K562 (cell line): ENCODE results near the gene HMGN3. TPM values are rescaled to one million over a fixed set of nuclear protein-coding genes. Genes with fewer than 3 reads are reported as not detected.

ENCODE experiments used
- ATAC-seq: fragments of 200-7000 bp; cut with Tn5 transposase; 3 replicates; pipeline ENCODE4 v1.9.1; 2020; ENCODE audit warnings: moderate library complexity
- BruUV-seq: library from RNA; stranded (reverse); fragments of 400-500 nt; replicated peaks from 2 replicates; lab custom pipeline; 2021; lab: Mats Ljungman, UMichigan
- CTCF ChIA-PET: fragments of 300-600 bp; formaldehyde crosslinking; extraction: SDS; loops from one replicate; lab custom pipeline; 2021; ENCODE audit warnings: low intra/inter-chr PET ratio; lab: Yijun Ruan, JAX
- POLR2A ChIA-PET: fragments of 300-600, 350-650 bp; sonication (Branson Sonifier 250); formaldehyde crosslinking; extraction: SDS; loops from one replicate; lab custom pipeline; 2021; ENCODE audit warnings: antibody characterized with exemption, inconsistent platforms; lab: Yijun Ruan, JAX
- DNase-seq, 4 experiments: peaks; one replicate each; pipeline versions ENCODE4 v3.0.0 to v3.0.0-alpha.2; 2011 to 2018; ENCODE audit warnings: low spot score in 3 of 4, mixed read lengths in 3 of 4; ENCODE audit errors: extremely low read depth in 1 of 4
- FAIRE-seq: peaks from 2 replicates; lab custom pipeline; 2011; peaks lifted over from hg19 to GRCh38; lab: Jason Lieb, UNC
- H2AFZ ChIP-seq: 2 replicates; pipeline ENCODE4 v1.6.0; 2011; ENCODE audit warnings: low read depth, low read length, control low read depth, inconsistent platforms
- H3K27ac ChIP-seq: fragments of 200-600 bp; 3 replicates; pipeline ENCODE4 v1.8.0; 2011; ENCODE audit warnings: low read depth, mild to moderate bottlenecking, control low read depth, inconsistent platforms, low read length, moderate library complexity, mixed read lengths; ENCODE audit errors: extremely low read depth
- H3K27me3 ChIP-seq, 2 experiments: fragments of 300-600 bp in 1 of 2; 2 replicates in 1 of 2; 3 replicates in 1 of 2; pipeline versions ENCODE4 v1.6.0 to v1.8.0; 2011; ENCODE audit warnings: inconsistent platforms in 2 of 2, low read length in 2 of 2, mild to moderate bottlenecking in 1 of 2, mixed read lengths in 1 of 2, moderate library complexity in 1 of 2; ENCODE audit not compliant: control insufficient read depth in 2 of 2, insufficient read depth in 2 of 2
- H3K36me3 ChIP-seq: fragments of 300-600 bp; 3 replicates; pipeline ENCODE4 v1.8.0; 2011; ENCODE audit warnings: mild to moderate bottlenecking, low read length, inconsistent platforms; ENCODE audit not compliant: control insufficient read depth, insufficient read depth
- H3K4me1 ChIP-seq, 2 experiments: fragments of 200-600 bp in 1 of 2; replicated peaks in 1 of 2; 2 replicates in 1 of 2; 3 replicates in 1 of 2; pipeline versions ENCODE4 v1.5.1 to v1.8.0; 2011; ENCODE audit warnings: inconsistent platforms in 2 of 2, low read length in 2 of 2, mild to moderate bottlenecking in 1 of 2, mixed read lengths in 1 of 2, moderate library complexity in 1 of 2; ENCODE audit not compliant: control insufficient read depth in 2 of 2, insufficient read depth in 2 of 2
- H3K4me2 ChIP-seq: 2 replicates; pipeline ENCODE4 v1.6.1; 2011; ENCODE audit warnings: low read length, control low read depth, inconsistent platforms, mixed read lengths; ENCODE audit not compliant: insufficient read depth
- H3K4me3 ChIP-seq: fragments of 200-600 bp; sonication (generic), shearing (Covaris generic); 2 replicates; pipeline ENCODE4 v1.5.1; 2016; ENCODE audit warnings: control low read depth, inconsistent platforms
- H3K79me2 ChIP-seq: fragments of 200-600 bp; 3 replicates; pipeline ENCODE4 v1.8.0; 2011; ENCODE audit warnings: low read length, inconsistent platforms; ENCODE audit not compliant: control insufficient read depth, insufficient read depth
- H3K9ac ChIP-seq, 2 experiments: 2 replicates each; pipeline versions ENCODE4 v1.6.0 to v1.6.1; 2011; ENCODE audit warnings: low read depth in 2 of 2, low read length in 2 of 2, control low read depth in 1 of 2, inconsistent platforms in 1 of 2, mild to moderate bottlenecking in 1 of 2, mixed read lengths in 1 of 2; ENCODE audit not compliant: insufficient read depth in 1 of 2
- H3K9me1 ChIP-seq: one replicate; pipeline ENCODE4 v1.6.0; 2011; ENCODE audit warnings: inconsistent platforms, mild to moderate bottlenecking, low read length, moderate library complexity; ENCODE audit not compliant: control insufficient read depth, insufficient read depth
- H3K9me3 ChIP-seq: replicated peaks from 2 replicates; pipeline ENCODE4 v1.5.1; 2011; ENCODE audit warnings: low read depth, low read length, inconsistent platforms; ENCODE audit not compliant: control insufficient read depth, insufficient read depth
- H4K20me1 ChIP-seq: replicated peaks from 2 replicates; pipeline ENCODE4 v1.6.1; 2011; ENCODE audit warnings: low read length, inconsistent platforms, mixed read lengths; ENCODE audit not compliant: control insufficient read depth, insufficient read depth
- BCLAF1 ChIP-seq, 2 experiments: fragments of 450-650 bp in 1 of 2; IDR thresholded peaks; 2 replicates each; pipeline ENCODE4 v1.6.1; 2011 to 2017; ENCODE audit warnings: low read depth in 2 of 2, antibody characterized with exemption in 1 of 2, borderline replicate concordance in 1 of 2, low read length in 1 of 2, mild to moderate bottlenecking in 1 of 2, mixed read lengths in 1 of 2; ENCODE audit not compliant: control insufficient read depth in 1 of 2
- CTCF ChIP-seq, 3 experiments: IDR thresholded peaks in 2 of 3; conservative IDR thresholded peaks in 1 of 3; 2 replicates each; pipeline ENCODE4 v1.5.1; 2011 to 2012; ENCODE audit warnings: low read length in 3 of 3, mild to moderate bottlenecking in 3 of 3, control low read depth in 2 of 3, improper control_type of control experiment in 1 of 3, inconsistent platforms in 1 of 3, low read depth in 1 of 3, mixed read lengths in 1 of 3, moderate library complexity in 1 of 3; ENCODE audit not compliant: insufficient read depth in 2 of 3
- ERF ChIP-seq: fragments of 450-650 bp; formaldehyde crosslinking; IDR thresholded peaks from 2 replicates; pipeline ENCODE4 v1.4.0; 2020; ENCODE audit warnings: mild to moderate bottlenecking, mixed read lengths
- ETV6 ChIP-seq, 3 experiments: fragments of 150-350 bp in 1 of 3; sonication (generic) in 1 of 3; formaldehyde crosslinking in 1 of 3; IDR thresholded peaks; 2 replicates each; pipeline versions ENCODE4 v1.6.1 to v1.8.0; 2014 to 2022; ENCODE audit warnings: borderline replicate concordance in 2 of 3, low read depth in 2 of 3, antibody characterized with exemption in 1 of 3, low read length in 1 of 3, mild to moderate bottlenecking in 1 of 3, missing genetic modification reagents in 1 of 3
- MEF2A ChIP-seq: IDR thresholded peaks from 2 replicates; pipeline ENCODE4 v1.6.1; 2011; ENCODE audit warnings: low read depth, mild to moderate bottlenecking, low read length, moderate library complexity; ENCODE audit not compliant: control insufficient read depth
- MXD1 ChIP-seq: fragments of 250-450 bp; sonication (Bioruptor Pico); IDR thresholded peaks from 2 replicates; pipeline ENCODE4 v1.8.0; 2021; ENCODE audit warnings: borderline replicate concordance, mild to moderate bottlenecking, moderate library complexity; ENCODE audit not compliant: poor library complexity, severe bottlenecking
- PBX2 ChIP-seq, 2 experiments: IDR thresholded peaks in 1 of 2; conservative IDR thresholded peaks in 1 of 2; 2 replicates each; pipeline ENCODE4 v1.6.1; 2016; ENCODE audit warnings: low read depth in 2 of 2, mild to moderate bottlenecking in 1 of 2, missing compliant biosample characterization in 1 of 2, missing genetic modification characterization in 1 of 2, moderate library complexity in 1 of 2
- SETDB1 ChIP-seq: IDR thresholded peaks from one replicate; pipeline ENCODE4 v1.6.1; 2012; ENCODE audit warnings: low read length, control low read depth, inconsistent platforms
- TFAM ChIP-seq: fragments of 250-450 bp; sonication (Bioruptor Pico); conservative IDR thresholded peaks from 2 replicates; pipeline ENCODE4 v1.5.0; 2021; ENCODE audit warnings: mild to moderate bottlenecking, moderate library complexity
- ZNF263 ChIP-seq: sonication (generic); formaldehyde crosslinking; IDR thresholded peaks from 2 replicates; pipeline ENCODE4 v1.8.0; 2022; ENCODE audit warnings: mild to moderate bottlenecking, missing genetic modification reagents, borderline replicate concordance
- ZNF384 ChIP-seq: IDR thresholded peaks from 2 replicates; pipeline ENCODE4 v1.6.1; 2012; ENCODE audit warnings: low read depth, low read length, improper control_type of control experiment
- WGBS: fragments of 100-300 bp; shearing (Covaris generic); methylation state at CpG from one replicate; pipeline ENCODE4 v1.1.6; 2016; ENCODE audit warnings: low coverage, mixed read lengths; ENCODE audit not compliant: insufficient coverage; ENCODE audit errors: missing lambda C conversion rate; 5-methylcytosine and 5-hydroxymethylcytosine counted together
- in situ Hi-C: fragments of 300-500 bp; cut with MboI; formaldehyde crosslinking; loops from 4 replicates; pipeline ENCODE4 v1.15.0; 2018; ENCODE audit warnings: inconsistent platforms, mixed read lengths
- intact Hi-C: fragments of 100-400 bp; cut with micrococcal nuclease; formaldehyde crosslinking; loops from 2 replicates; pipeline ENCODE4 v1.14.2; 2022
- polyA plus RNA-seq, 8 experiments: library from polyadenylated mRNA; depleted of rRNA in 4 of 8; stranded (reverse) in 5 of 8; unstranded in 3 of 8; fragments of >200 nt; fragmentation: Nextera tagmentation in 2 of 8; fragmentation: Illumina TruSeq in 1 of 8; extraction: Ambion mirVana in 2 of 8; extraction: Trizol in 1 of 8; gene quantifications; 2 replicates each; pipeline versions ENCODE4 v1.2.1 to v1.2.3, GENCODE V29; 2011 to 2014; ENCODE audit warnings: inconsistent platforms in 1 of 8, missing spikeins in 1 of 8
- total RNA-seq, 7 experiments: library from RNA; depleted of rRNA in 6 of 7; stranded (reverse); fragments of >200 nt in 6 of 7; fragmentation: Illumina TruSeq in 2 of 7; extraction: Trizol in 2 of 7; gene quantifications; 2 replicates each; pipeline versions ENCODE4 v1.2.1 to v1.2.3, GENCODE V29; 2011 to 2021; ENCODE audit warnings: low replicate concordance in 1 of 7

HMGN3 gene
- total and polyA plus RNA-seq, 9 of the 15 experiments (the other 6 are each of a cell fraction or from before 2014, with no cell fraction given), result 42.1 to 154 (median 88.1) TPM

- 29% methylated on average over 1 of the region's 2 CpGs for WGBS
- Histone ChIP-seq H4K20me1 (no peaks in the 10 kb centered on the region), H3K9me1 (no peaks in the 10 kb centered on the region), H3K9me3 (no peaks in the 10 kb centered on the region), H2AFZ (no peak overlapping the region), H3K79me2 (no peaks in the 10 kb centered on the region), H3K27ac (no peak overlapping the region), H3K27me3 (no peaks in the 10 kb centered on the region), H3K9ac (no peak overlapping the region), H3K4me2 (no peak overlapping the region), H3K4me3 (no peak overlapping the region), H3K4me1 (no peaks in the 10 kb centered on the region), H3K36me3 (no peaks in the 10 kb centered on the region)
- TF ChIP-seq BCLAF1 (IDR thresholded peaks at IDR 0.05; ENCODE audit: borderline replicate concordance in 1 of 2, control insufficient read depth in 1 of 2, low read depth in 2 of 2, low read length in 1 of 2), result no peak
- no peak for TF ChIP-seq TFAM (CRISPR knock-in tag)
- TF ChIP-seq MXD1 (CRISPR knock-in tag), result no peak
- no peak for TF ChIP-seq PBX2 (CRISPR knock-in tag; IDR thresholded peaks at IDR 0.05; ENCODE audit: low read depth)
- TF ChIP-seq PBX2 (tag; conservative IDR thresholded peaks at IDR 0.05; ENCODE audit: low read depth), result peak; percentile 42; the same call in 1 of the 2 replicates
- peak; percentile 92 for TF ChIP-seq ZNF384
- TF ChIP-seq MEF2A, result peak; percentile 34; the same call in 1 of the 2 replicates
- no peak for TF ChIP-seq ETV6 (IDR thresholded peaks at IDR 0.05; ENCODE audit: borderline replicate concordance in 1 of 2, low read depth in 2 of 2, low read length in 1 of 2)
- no peak for TF ChIP-seq ETV6 (CRISPR knock-in tag; IDR thresholded peaks at IDR 0.05; ENCODE audit: borderline replicate concordance)
- no peak for TF ChIP-seq SETDB1
- TF ChIP-seq ERF (CRISPR knock-in tag), result no peak
- TF ChIP-seq ZNF263, result no peak
- TF ChIP-seq CTCF (IDR thresholded peaks at IDR 0.05 in 2 of 3, conservative IDR thresholded peaks at IDR 0.05 in 1 of 3; ENCODE audit: insufficient read depth in 2 of 3, low read depth in 1 of 3, low read length in 3 of 3), result peak in 1 of 3 experiments; percentile 41; a peak in 1 of 6 replicates
- in situ Hi-C loops, result no loop called here
- POLR2A ChIA-PET, result no interaction called here
- FAIRE-seq (peak; percentile 60), DNase-seq (peak in 2 of 4 experiments; percentile 10 to 26), ATAC-seq (peak; percentile 41; the same call in 1 of the 3 replicates)
- intact Hi-C loops, result loop anchor here (5.0 kb wide), 1 partner anchor 173 kb away; the partner anchor contains the start of gene PHIP
- CTCF ChIA-PET, result no interaction called here
- BruUV-seq, result no TSS peak
Observed at GRCh38 chr6:79250107-79250514, 15.6 kb upstream of the HMGN3 start.
